Measurements from ENCODE around the gene OR14A2. TPM values are rescaled to one million over a fixed set of nuclear protein-coding genes. Genes with fewer than 3 reads are reported as not detected.
"Not testable (repeated sequence)": the region's sequence is repeated elsewhere in the genome, so short reads cannot be mapped to it uniquely, and the experiment has no call there.

Gene OR14A2
- not detected in 2 replicates for total RNA-seq
- polyA plus RNA-seq: not detected in 2 replicates

DNA sequence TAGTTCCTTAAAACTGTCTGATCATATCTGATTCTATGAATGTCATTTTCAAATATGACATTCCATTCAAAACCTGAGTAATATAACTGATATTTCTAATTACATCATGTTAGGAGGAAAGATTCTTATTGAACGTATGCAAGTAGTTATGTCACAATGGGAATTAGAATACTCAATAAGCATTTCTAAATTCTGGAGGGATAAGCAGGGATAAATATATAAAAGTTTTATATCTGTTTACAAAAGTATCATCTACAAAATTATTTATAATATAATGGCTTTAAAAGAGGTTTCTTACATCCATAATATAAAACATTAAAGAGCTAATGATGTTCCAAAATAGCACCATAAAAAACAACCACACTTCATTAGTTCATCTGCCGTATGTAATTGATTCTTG, at the start of gene OR14A2:
OR14A2 (minus strand) TSS at position 101 of the 400 bp plus-strand sequence.
- Histone ChIP-seq H3K36me3 (no peaks in the 10 kb centered on the region), H3K27me3 (no peaks in the 10 kb centered on the region), H3K27ac (no peak within 1 kb of the TSS), H3K4me3 (no peak within 1 kb of the TSS), H3K4me1 (ENCODE audit: low read depth) (no peaks in the 10 kb centered on the region), H3K9me3 (ENCODE audit: low read depth) (no peaks in the 10 kb centered on the region)
- TF ChIP-seq, protein P1, sequence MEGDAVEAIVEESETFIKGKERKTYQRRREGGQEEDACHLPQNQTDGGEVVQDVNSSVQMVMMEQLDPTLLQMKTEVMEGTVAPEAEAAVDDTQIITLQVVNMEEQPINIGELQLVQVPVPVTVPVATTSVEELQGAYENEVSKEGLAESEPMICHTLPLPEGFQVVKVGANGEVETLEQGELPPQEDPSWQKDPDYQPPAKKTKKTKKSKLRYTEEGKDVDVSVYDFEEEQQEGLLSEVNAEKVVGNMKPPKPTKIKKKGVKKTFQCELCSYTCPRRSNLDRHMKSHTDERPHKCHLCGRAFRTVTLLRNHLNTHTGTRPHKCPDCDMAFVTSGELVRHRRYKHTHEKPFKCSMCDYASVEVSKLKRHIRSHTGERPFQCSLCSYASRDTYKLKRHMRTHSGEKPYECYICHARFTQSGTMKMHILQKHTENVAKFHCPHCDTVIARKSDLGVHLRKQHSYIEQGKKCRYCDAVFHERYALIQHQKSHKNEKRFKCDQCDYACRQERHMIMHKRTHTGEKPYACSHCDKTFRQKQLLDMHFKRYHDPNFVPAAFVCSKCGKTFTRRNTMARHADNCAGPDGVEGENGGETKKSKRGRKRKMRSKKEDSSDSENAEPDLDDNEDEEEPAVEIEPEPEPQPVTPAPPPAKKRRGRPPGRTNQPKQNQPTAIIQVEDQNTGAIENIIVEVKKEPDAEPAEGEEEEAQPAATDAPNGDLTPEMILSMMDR (IDR thresholded peaks at IDR 0.05; ENCODE audit: low read depth, low read length): no peak
- DNase-seq (ENCODE audit: low read depth in 1 of 2, low spot score in 1 of 2): no peak

GRCh38 chr1:247797518-247797917, 49.6 kb upstream of the OR14A2 start:
- TF ChIP-seq, protein P1 (IDR thresholded peaks at IDR 0.05; ENCODE audit: low read depth, low read length): no peak
- H3K27ac ChIP-seq: no peak overlapping the region
- no peaks in the 10 kb centered on the region for H3K36me3 ChIP-seq
- H3K9me3 ChIP-seq (ENCODE audit: low read depth): no peaks in the 10 kb centered on the region
- no peak overlapping the region for H3K4me3 ChIP-seq
- H3K4me1 ChIP-seq (ENCODE audit: low read depth): no peaks in the 10 kb centered on the region
- no peak for DNase-seq (ENCODE audit: low read depth in 1 of 2, low spot score in 1 of 2)
- no peaks in the 10 kb centered on the region for H3K27me3 ChIP-seq

- Histone ChIP-seq H3K27me3 (no peaks in the 10 kb centered on the region), H3K36me3 (no peaks in the 10 kb centered on the region), H3K4me1 (ENCODE audit: low read depth) (no peaks in the 10 kb centered on the region), H3K4me3 (no peak overlapping the region), H3K9me3 (ENCODE audit: low read depth) (no peaks in the 10 kb centered on the region), H3K27ac (no peak overlapping the region)
- no peak for DNase-seq (ENCODE audit: low read depth in 1 of 2, low spot score in 1 of 2)
- TF ChIP-seq, protein P1 (IDR thresholded peaks at IDR 0.05; ENCODE audit: low read depth, low read length): no peak
Observed at GRCh38 chr1:247769603-247770002, 21.7 kb upstream of the OR14A2 start.

DNA sequence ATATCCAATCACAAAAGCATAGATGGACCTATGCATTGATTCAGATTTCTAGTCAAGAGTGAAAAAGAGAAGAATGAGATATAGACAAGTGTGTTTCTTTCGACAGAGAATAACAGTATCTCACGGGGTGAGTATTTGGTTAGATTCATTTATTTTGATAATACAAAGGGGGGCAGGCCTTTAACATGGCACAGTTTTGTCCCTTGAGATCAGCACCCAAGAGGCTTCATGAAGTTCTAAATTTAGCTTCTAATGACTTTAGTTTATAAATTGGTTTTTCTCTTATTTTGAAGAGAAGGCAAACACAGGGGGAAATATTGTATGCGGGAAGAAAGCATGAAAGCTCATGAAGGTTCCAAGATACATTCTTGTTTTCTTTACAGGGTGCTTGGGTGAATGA, 12.5 kb upstream of the OR14A2 start, which contains the start of gene OR1C1:
OR1C1 (minus strand) TSS at position 101 of the 400 bp plus-strand sequence. CDS start 2,150 bp downstream, outside the sequence.
- DNase-seq (ENCODE audit: low read depth in 1 of 2, low spot score in 1 of 2): no peak
- Histone ChIP-seq H3K36me3 (no peaks in the 10 kb centered on the region), H3K9me3 (ENCODE audit: low read depth) (no peaks in the 10 kb centered on the region), H3K4me1 (ENCODE audit: low read depth) (no peaks in the 10 kb centered on the region), H3K27me3 (no peaks in the 10 kb centered on the region), H3K27ac (no peak within 1 kb of the TSS), H3K4me3 (no peak within 1 kb of the TSS)
- TF ChIP-seq, protein P1 (IDR thresholded peaks at IDR 0.05; ENCODE audit: low read depth, low read length): no peak

DNA sequence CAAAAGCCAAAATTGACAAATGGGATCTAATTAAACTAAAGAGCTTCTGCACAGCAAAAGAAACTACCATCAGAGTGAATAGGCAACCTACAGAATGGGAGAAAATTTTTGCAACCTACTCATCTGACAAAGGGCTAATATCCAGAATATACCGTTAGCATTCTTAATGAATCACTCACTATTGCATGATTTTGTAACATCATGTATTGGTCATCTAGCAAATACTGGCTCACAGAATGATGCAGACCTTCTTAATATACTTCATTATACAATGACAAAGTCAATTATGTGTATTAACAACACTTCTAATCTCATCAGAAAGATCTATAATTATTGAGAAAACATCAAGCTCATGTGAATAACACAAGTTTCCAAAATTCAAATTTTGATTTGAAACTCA, 6.4 kb upstream of the OR14A2 start:
- not testable (repeated sequence) for H3K9me3 ChIP-seq (ENCODE audit: low read depth); H3K27ac ChIP-seq; H3K4me3 ChIP-seq; H3K36me3 ChIP-seq; H3K27me3 ChIP-seq; DNase-seq (ENCODE audit: low read depth in 1 of 2, low spot score in 1 of 2); H3K4me1 ChIP-seq (ENCODE audit: low read depth)

- no peaks in the 10 kb centered on the region for H3K9me3 ChIP-seq (ENCODE audit: low read depth)
Observed at GRCh38 chr1:247749870-247750269, 1.9 kb upstream of the OR14A2 start.

More at GRCh38 chr1:247749870-247750269, 1.9 kb upstream of the OR14A2 start:
- no peaks in the 10 kb centered on the region for H3K36me3 ChIP-seq
- no peaks in the 10 kb centered on the region for H3K27me3 ChIP-seq
- DNase-seq (ENCODE audit: low read depth in 1 of 2, low spot score in 1 of 2): no peak
- TF ChIP-seq, protein P1 (IDR thresholded peaks at IDR 0.05; ENCODE audit: low read depth, low read length): no peak
- no peak overlapping the region for H3K4me3 ChIP-seq
- H3K27ac ChIP-seq: no peak overlapping the region
- no peaks in the 10 kb centered on the region for H3K4me1 ChIP-seq (ENCODE audit: low read depth)
